HG03460 (cell line): Measurements from ENCODE around the gene SLC38A10.

Source experiments
- ATAC-seq: cut with Tn5 transposase; IDR thresholded peaks from one replicate; pipeline ENCODE4 v1.9.1; 2021; ENCODE audit not compliant: unreplicated experiment

Gene SLC38A10

GRCh38 chr17:81279278-81280275 is 15.5 kb downstream of the SLC38A10 start:
- no peak for ATAC-seq

- no peak for ATAC-seq
These were observed 16.3 kb downstream of the SLC38A10 start for GRCh38 chr17:81278831-81279230.

- ATAC-seq, result no peak
These were observed 17.0 kb downstream of the SLC38A10 start for GRCh38 chr17:81277946-81278693.

GRCh38 chr17:81277421-81277820 is 17.7 kb downstream of the SLC38A10 start:
- no peak for ATAC-seq

GRCh38 chr17:81276781-81277180 is 18.3 kb downstream of the SLC38A10 start:
- ATAC-seq, result no peak

GRCh38 chr17:81274471-81274855 is 20.6 kb downstream of the SLC38A10 start:
- ATAC-seq, result no peak

- ATAC-seq, result no peak
These were observed 21.2 kb downstream of the SLC38A10 start for GRCh38 chr17:81273698-81274470.

GRCh38 chr17:81272616-81273015 is 22.5 kb downstream of the SLC38A10 start:
- no peak for ATAC-seq

GRCh38 chr17:81271226-81271625 is 23.9 kb downstream of the SLC38A10 start:
- ATAC-seq, result no peak

- no peak for ATAC-seq
These were observed 24.8 kb downstream of the SLC38A10 start for GRCh38 chr17:81270279-81270678.

- ATAC-seq, result no peak
These were observed 27.6 kb downstream of the SLC38A10 start for GRCh38 chr17:81267390-81268067.

GRCh38 chr17:81265576-81265975 is 29.5 kb downstream of the SLC38A10 start:
- ATAC-seq, result no peak

- no peak for ATAC-seq
These were observed 30.5 kb downstream of the SLC38A10 start for GRCh38 chr17:81264640-81265039.

GRCh38 chr17:81263371-81264181 is 31.5 kb downstream of the SLC38A10 start:
- ATAC-seq, result no peak

- ATAC-seq, result no peak
These were observed 33.3 kb downstream of the SLC38A10 start for GRCh38 chr17:81261582-81262336.

GRCh38 chr17:81261096-81261495 is 34.0 kb downstream of the SLC38A10 start:
- no peak for ATAC-seq

GRCh38 chr17:81260641-81261040 is 34.5 kb downstream of the SLC38A10 start:
- no peak for ATAC-seq

GRCh38 chr17:81260171-81260570 is 34.9 kb downstream of the SLC38A10 start:
- ATAC-seq, result no peak

GRCh38 chr17:81259058-81259605 is 36.0 kb downstream of the SLC38A10 start:
- no peak for ATAC-seq
